Ascending aorta (tissue), 2 donors: ENCODE measurements around the gene PYGM. TPM values are rescaled to one million over a fixed set of nuclear protein-coding genes. Genes with fewer than 3 reads are reported as not detected.

Source experiments
- DNase-seq, 2 donors: peaks; one replicate each; pipeline ENCODE4 v3.0.0-alpha.2; 2019; ENCODE audit warnings: low spot score in 2 of 2
- H3K27ac ChIP-seq, 2 donors: fragments of 200-600 bp; sonication (generic); one replicate each; pipeline ENCODE4 v1.5.1; 2016 to 2017; ENCODE audit warnings: mild to moderate bottlenecking in 1 of 2
- H3K27me3 ChIP-seq: fragments of 200-600 bp; sonication (generic); one replicate; pipeline ENCODE4 v1.5.1; 2017
- H3K36me3 ChIP-seq, 2 donors: fragments of 200-600 bp; sonication (generic); one replicate each; pipeline ENCODE4 v1.5.1; 2016
- H3K4me1 ChIP-seq, 2 donors: fragments of 200-600 bp; sonication (generic); one replicate each; pipeline ENCODE4 v1.5.1; 2016 to 2017; ENCODE audit warnings: mild to moderate bottlenecking in 1 of 2
- H3K4me3 ChIP-seq, 2 donors: fragments of 200-600 bp; sonication (generic); one replicate each; pipeline ENCODE4 v1.5.1; 2016 to 2017; ENCODE audit warnings: mild to moderate bottlenecking in 1 of 2
- H3K9me3 ChIP-seq, 2 donors: fragments of 200-600 bp; sonication (generic); one replicate each; pipeline ENCODE4 v1.5.1; 2016
- intact Hi-C: fragments of 100-400 bp; cut with DNase I; formaldehyde crosslinking; loops from one replicate; pipeline ENCODE4 v1.15.1; 2023
- total RNA-seq: library from RNA; depleted of rRNA; stranded (reverse); fragments of >200 nt; gene quantifications from one replicate; pipeline ENCODE4 v1.1.0, GENCODE V29; 2016
- TF ChIP-seq, protein P1 (sequence below), 3 experiments: fragments of 200-600 bp in 2 of 3; fragments of 450-650 bp in 1 of 3; sonication (generic) in 2 of 3; IDR thresholded peaks; one replicate each; pipeline ENCODE4 v1.5.1; 2016 to 2019; ENCODE audit warnings: antibody characterized with exemption in 3 of 3, mild to moderate bottlenecking in 1 of 3, moderate library complexity in 1 of 3

The PYGM gene
- total RNA-seq, 1 donor from 2014 or later: 13.9 TPM

GRCh38 chr11:64770120-64770519 is 10.3 kb upstream of the PYGM start:
- Histone ChIP-seq H3K27ac (no peak overlapping the region), H3K27me3 (no peaks in the 10 kb centered on the region), H3K36me3 (peaks cover 100% of the 10 kb centered on the region in 2 donors), H3K4me3 (no peak overlapping the region), H3K4me1 (peaks cover 3 to 35% of the 10 kb centered on the region in 2 donors), H3K9me3 (no peaks in the 10 kb centered on the region)
- peak in 1 of 2 donors; percentile 56 for DNase-seq
- intact Hi-C loops: no loop called here
- TF ChIP-seq, protein P1, sequence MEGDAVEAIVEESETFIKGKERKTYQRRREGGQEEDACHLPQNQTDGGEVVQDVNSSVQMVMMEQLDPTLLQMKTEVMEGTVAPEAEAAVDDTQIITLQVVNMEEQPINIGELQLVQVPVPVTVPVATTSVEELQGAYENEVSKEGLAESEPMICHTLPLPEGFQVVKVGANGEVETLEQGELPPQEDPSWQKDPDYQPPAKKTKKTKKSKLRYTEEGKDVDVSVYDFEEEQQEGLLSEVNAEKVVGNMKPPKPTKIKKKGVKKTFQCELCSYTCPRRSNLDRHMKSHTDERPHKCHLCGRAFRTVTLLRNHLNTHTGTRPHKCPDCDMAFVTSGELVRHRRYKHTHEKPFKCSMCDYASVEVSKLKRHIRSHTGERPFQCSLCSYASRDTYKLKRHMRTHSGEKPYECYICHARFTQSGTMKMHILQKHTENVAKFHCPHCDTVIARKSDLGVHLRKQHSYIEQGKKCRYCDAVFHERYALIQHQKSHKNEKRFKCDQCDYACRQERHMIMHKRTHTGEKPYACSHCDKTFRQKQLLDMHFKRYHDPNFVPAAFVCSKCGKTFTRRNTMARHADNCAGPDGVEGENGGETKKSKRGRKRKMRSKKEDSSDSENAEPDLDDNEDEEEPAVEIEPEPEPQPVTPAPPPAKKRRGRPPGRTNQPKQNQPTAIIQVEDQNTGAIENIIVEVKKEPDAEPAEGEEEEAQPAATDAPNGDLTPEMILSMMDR (IDR thresholded peaks at IDR 0.05): no peak

- H3K36me3 ChIP-seq: peaks cover 100% of the 10 kb centered on the region in 2 donors
- DNase-seq: no peak
- peaks cover 3 to 36% of the 10 kb centered on the region in 2 donors for H3K4me1 ChIP-seq
- intact Hi-C loops: no loop called here
- no peaks in the 10 kb centered on the region for H3K27me3 ChIP-seq
- no peak overlapping the region for H3K27ac ChIP-seq
- TF ChIP-seq, protein P1 (IDR thresholded peaks at IDR 0.05): no peak
- no peak overlapping the region for H3K4me3 ChIP-seq
- H3K9me3 ChIP-seq: no peaks in the 10 kb centered on the region
Observed at GRCh38 chr11:64769283-64769682, 9.5 kb upstream of the PYGM start.

DNA sequence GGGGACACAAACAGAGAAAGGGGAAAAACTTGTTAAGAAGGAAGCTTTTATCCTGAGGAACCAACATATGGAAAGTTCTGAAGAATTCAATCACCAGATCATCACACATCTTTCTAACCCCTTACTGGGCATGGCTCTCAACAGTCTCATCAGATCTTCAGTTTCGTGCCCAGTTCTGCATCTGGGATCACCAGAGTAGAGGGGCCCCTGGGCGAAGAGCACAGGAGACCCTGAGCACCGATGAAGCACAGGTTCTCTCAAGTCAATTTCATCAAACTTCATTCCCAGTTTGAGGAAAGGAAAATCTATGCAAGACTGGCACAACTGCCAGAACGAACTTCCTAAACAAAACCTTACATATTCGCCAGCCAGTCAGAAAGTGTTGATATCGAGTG is 8.5 kb upstream of the PYGM start:
- peak in 1 of 2 donors; percentile 52 for DNase-seq
- intact Hi-C loops: no loop called here
- no peak overlapping the region for H3K4me3 ChIP-seq
- H3K9me3 ChIP-seq: no peaks in the 10 kb centered on the region
- H3K27ac ChIP-seq: peak overlapping the region in 1 of 2 donors; percentile 67
- H3K36me3 ChIP-seq: peaks cover 100% of the 10 kb centered on the region in 2 donors
- TF ChIP-seq, protein P1 (IDR thresholded peaks at IDR 0.05): no peak
- peaks cover 12 to 39% of the 10 kb centered on the region in 2 donors for H3K4me1 ChIP-seq
- H3K27me3 ChIP-seq: no peaks in the 10 kb centered on the region

GRCh38 chr11:64767344-64768299 is 7.8 kb upstream of the PYGM start:
- Histone ChIP-seq H3K27me3 (no peaks in the 10 kb centered on the region), H3K9me3 (no peaks in the 10 kb centered on the region), H3K36me3 (peaks cover 99 to 100% of the 10 kb centered on the region in 2 donors), H3K27ac (peak overlapping the region; percentile 62 to 67), H3K4me3 (no peak overlapping the region), H3K4me1 (peaks cover 10 to 39% of the 10 kb centered on the region in 2 donors)
- TF ChIP-seq, protein P1 (IDR thresholded peaks at IDR 0.05): peak; percentile 61 to 76 (median 64)
- DNase-seq: peak in 1 of 2 donors; percentile 91
- intact Hi-C loops: no loop called here

DNA sequence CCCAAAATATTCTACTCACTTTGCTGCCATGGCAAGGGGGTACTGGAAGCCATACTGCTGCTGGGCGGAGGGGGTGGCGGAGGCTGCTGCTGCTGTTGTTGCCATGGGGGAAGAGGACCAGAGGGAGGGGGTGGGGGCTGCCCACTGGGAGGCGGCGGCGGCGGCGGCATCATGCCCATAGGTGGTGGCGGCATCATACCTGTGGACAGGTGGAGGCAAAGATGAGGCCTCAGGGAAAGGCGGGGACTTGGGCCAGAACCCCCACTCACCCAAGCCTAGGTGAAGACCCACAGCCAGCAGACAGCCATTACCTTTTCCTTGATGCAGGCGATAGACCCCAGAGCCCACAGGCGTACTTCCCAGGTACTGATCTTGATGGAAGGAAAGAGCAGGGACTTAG is 7.1 kb upstream of the PYGM start:
- peaks cover 10 to 34% of the 10 kb centered on the region in 2 donors for H3K4me1 ChIP-seq
- no peaks in the 10 kb centered on the region for H3K27me3 ChIP-seq
- H3K4me3 ChIP-seq: no peak overlapping the region
- peaks cover 92 to 99% of the 10 kb centered on the region in 2 donors for H3K36me3 ChIP-seq
- H3K27ac ChIP-seq: peak overlapping the region; percentile 62 to 67
- TF ChIP-seq, protein P1 (IDR thresholded peaks at IDR 0.05): no peak
- DNase-seq: peak in 1 of 2 donors; percentile 60
- intact Hi-C loops: no loop called here
- H3K9me3 ChIP-seq: no peaks in the 10 kb centered on the region
